Suppressor macrophage treated with lipopolysaccharide for 1 hour (primary cell): ENCODE measurements around the gene ZBTB12.
A peak's percentile ranks its signal among the peaks of the same experiment; 100 is the strongest.
"Not testable (repeated sequence)": the region's sequence is repeated elsewhere in the genome, so short reads cannot be mapped to it uniquely, and the experiment has no call there.

ENCODE experiments used
- DNase-seq, 3 donors: peaks; one replicate each; pipeline ENCODE4 v3.0.0-alpha.2; 2020 to 2022

The ZBTB12 gene

GRCh38 chr6:31920811-31921210 lies 18.9 kb upstream of the ZBTB12 start:
- peak; percentile 84 to 89 (median 86) for DNase-seq

GRCh38 chr6:31919624-31920303 lies 17.9 kb upstream of the ZBTB12 start:
- DNase-seq, result no peak

- peak; percentile 51 to 65 (median 55) for DNase-seq
Measured at GRCh38 chr6:31918069-31918720, 16.3 kb upstream of the ZBTB12 start.

DNA sequence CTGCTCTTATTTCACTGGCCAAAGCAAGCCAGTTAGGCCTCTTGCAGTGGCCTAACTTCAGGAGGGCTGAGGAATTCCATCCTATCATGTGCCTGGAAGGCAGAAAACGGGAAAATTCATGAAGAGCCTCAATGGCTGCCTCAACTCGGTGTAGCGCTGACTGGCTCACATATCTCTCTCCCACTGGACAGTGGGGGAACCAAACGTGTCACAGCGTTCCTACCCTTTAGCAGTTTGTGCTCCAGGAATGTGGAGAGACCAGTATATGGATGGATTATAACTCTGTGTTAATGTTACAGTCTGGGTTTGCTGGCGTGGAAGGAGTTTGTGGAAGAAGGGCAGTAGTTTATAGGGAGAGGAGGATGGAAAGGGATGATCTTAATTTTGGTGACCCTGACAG lies 13.9 kb upstream of the ZBTB12 start:
- DNase-seq, result no peak

DNA sequence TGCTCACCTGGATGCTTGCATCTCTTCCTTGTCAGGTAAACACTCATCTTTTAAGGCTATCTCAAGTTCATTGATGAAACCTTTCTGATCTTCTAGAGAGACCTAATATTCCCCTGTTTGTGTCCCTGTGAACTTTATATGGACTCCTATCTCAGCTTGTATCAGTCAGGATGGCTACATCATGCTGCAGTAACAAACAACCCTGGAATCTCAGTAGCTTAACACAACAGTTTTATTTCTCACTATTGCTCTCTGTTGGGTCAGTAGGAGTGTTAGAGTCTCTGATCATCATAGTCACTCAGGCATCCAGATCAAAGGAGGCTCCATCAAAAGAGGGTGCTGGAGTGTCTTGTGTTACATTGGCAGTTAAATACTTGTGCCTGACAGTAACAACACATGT lies 13.5 kb upstream of the ZBTB12 start:
- no peak for DNase-seq

DNA sequence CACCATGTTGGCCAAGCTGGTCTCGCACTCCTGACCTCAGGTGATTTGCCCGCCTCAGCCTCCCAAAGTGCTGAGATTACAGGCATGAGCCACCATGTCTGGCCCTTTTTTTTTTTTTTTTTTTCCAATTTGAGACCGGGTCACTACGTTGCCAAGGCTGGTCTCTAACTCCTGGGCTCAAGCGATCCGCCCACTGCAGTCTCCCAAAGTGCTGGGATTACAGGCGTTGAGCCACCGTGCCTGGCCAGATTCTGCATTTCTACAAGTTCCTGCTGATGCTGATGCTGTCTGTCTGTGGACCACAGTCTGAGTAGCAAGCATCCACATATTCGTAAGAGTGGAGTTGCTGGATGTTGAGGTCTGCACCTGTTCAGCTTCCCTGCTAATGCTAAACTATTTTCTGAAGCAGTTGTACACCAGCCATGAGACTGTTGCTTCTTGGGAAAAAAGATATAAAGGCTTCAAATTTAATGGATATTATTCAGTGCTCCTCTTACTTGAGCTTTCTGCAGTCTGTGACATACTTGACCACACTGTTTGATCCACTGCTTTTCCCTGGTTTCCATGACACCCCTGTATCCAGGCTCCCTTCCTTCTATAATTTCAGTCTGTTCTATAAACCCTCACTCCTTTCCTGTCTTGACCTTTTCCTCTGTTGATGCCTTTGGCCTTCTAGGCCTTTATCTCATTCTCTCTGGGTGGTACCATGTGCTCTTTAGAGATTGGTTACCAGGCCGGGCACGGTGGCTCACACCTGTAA lies 10.1 kb upstream of the ZBTB12 start:
- DNase-seq, result no peak

GRCh38 chr6:31909298-31909697 lies 7.4 kb upstream of the ZBTB12 start:
- DNase-seq, result not testable (repeated sequence)

- DNase-seq, result peak; percentile 48 to 82 (median 68)
Measured at GRCh38 chr6:31908791-31909190, 6.9 kb upstream of the ZBTB12 start.

- not testable (repeated sequence) for DNase-seq
Measured at GRCh38 chr6:31908255-31908654, 6.4 kb upstream of the ZBTB12 start.

DNA sequence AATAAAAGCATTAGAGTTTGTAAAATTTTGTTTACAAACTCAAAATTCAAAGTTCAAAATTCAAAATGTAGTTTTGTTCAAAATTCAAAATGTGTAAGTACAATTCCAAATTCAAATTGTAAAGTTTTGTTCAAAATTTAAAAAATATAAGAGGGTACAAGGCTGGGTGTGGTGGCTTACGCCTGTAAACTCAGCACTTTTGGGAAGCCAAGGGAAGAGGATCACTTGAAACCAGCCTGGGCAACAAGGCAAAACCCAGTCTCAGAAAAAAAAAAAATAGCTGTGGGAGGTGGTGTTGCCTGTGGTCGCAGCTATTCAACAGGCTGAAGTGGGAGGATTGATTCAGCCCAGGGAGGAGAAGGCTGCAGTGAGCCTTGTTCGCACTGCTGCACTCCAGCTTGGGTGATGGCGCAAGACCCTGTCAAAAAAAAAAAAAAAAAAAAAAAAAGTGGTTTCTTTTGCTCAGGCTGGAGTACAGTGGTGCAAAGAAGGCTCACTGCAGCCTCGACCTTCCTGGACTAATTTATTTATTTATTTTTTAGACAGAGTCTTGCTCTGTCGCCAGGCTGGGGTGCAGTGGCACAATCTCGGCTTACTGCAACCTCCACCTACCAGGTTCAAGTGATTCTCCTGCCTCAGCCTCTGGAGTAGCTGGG lies 5.4 kb upstream of the ZBTB12 start:
- peak; percentile 85 to 92 (median 88) for DNase-seq

DNA sequence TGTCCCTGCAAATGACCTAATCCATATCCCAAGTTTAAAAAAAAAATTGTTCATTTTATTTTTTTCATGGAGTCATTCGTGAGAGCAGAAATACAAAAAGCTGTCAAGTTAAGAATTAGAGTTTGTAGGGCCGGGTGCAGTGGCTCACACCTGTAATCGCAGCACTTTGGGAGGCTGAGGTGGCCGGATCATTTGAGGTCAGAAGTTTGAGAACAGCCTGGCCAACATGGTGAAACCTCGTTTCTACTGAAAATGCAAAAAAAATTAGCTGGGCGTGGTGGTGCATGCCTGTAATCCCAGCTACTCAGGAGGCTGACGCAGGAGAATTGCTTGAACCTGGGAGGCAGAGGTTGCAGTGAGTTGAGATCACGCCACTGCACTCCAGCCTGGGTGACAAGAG lies 4.8 kb upstream of the ZBTB12 start:
- DNase-seq, result not testable (repeated sequence)

DNA sequence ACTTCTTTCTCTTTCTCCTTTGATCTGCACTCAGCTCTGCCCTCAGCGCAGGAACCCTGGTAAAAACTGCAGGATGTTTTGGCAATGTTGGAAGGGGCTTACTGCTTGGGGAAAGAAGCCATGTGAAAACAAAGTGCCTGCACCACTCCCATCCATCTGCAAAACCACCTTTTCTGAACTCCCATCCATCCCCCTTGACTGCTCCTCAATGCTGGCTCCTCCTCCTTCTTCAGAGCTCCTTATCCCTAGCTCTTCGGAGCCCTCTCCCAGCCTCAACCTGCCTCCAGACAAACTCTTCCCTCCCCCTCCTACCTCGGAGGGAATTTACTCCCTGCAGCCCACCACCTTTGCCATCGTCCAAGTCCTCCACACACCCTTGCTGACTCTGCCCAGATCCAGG lies 4.2 kb upstream of the ZBTB12 start:
- no peak for DNase-seq

GRCh38 chr6:31905041-31905440 lies 3.2 kb upstream of the ZBTB12 start:
- DNase-seq, result no peak

DNA sequence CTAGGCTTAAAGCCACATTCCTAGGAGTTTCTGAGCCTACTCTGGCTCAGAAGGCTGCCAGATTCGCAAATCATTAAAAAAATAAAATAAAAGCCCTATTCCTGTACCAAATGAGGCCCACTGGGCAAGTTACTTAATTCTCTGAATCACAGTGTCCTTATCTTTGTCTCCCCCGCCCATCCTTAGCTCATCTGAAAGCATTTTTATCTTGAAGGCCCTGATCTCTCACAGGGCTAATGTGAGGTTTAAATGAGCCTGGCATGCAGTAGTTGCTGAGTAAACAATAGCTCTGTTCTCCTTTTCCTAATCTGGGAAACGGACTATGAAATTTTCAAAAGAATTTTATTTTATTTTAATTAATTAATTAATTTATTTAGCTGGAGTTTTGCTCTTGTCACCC lies 2.1 kb upstream of the ZBTB12 start:
- no peak for DNase-seq

DNA sequence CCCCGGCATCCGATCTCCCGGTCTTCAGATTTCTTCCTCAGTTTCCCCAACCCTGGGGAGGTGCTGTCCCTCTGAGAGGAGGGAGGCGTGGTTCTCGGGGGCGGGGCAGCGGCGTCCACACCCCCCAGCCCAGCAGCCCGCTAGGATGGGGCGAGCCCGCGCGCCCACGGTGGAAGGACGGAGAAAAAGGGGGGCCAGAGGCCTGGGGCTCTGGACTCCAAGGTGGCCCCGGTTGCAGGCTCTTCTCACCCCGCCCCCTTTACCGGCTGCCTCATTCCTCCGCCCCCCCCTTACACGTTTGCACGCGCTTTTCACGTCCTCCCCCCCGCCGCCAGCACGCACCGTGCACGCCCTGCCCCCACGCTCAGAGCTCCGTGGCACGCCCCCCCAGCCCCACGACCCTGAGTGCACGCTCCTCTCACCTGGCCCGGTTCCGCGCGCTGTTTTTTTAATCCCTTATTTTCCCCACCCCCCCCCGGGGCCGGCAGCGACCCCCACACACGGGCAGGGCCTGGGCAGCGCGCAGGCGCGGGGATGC lies 402 bp downstream of the ZBTB12 start:
- peak in 1 of 3 donors; percentile 35 for DNase-seq

DNA sequence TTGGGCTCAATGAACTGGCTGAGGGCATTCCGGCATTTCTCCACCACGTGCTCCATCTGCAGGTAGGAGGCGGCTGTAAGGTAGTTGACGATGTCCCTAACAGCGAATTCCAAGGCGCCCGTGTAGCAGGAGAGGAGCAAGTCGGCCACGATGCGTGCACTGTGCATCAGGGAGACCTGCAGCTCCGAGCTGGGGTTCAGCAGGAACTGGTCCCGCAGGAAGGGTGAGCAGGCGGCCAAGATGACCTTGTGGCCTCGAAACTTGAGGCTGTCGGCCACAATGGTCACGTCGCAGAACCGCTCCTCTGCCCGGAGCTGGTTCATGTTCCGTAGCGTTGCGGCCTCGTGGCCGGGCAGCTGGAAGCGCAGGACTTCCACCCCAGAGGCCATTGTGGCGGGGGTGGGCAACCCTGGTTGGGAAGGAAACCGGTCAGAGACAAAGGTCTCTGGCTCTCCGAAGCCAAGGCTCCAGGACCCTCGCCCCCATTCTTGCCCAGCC lies 920 bp downstream of the ZBTB12 start:
- no peak for DNase-seq

- DNase-seq, result no peak
Measured at GRCh38 chr6:31899882-31900722, 1.8 kb downstream of the ZBTB12 start.

GRCh38 chr6:31899215-31899614 lies 2.7 kb downstream of the ZBTB12 start:
- no peak for DNase-seq

DNA sequence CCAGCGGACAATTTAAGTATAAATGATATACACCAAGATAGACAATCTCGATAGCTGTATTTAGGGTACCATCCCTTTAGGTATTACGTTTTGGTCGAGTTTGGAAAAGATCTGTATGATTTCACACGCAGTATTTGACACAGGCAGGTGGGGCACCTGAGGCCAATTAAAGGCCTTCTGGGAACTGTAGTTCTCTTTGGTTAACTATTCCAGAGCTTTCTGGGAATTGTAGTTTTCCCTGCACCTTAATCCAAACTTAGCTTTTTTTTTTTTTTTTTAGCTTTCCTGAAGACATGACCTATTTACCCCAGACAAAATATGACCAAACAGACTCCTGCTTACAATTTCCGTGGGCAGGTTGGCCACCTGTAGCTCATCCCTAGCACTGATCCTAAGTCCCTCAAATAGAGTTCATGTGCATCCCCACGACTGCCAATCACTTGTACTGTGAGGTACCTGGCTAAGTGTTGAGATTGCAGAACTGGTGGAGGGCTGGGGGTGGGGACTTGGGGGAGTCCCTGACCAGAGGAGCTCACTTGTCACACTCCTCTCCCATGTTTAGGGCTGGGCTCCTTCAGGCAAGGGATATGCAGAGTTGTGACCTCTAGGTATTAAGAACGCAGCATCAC lies 3.4 kb downstream of the ZBTB12 start:
- DNase-seq, result peak in 2 of 3 donors; percentile 21 to 44

- peak; percentile 87 to 96 (median 92) for DNase-seq
Measured at GRCh38 chr6:31897612-31898382, 4.1 kb downstream of the ZBTB12 start, which contains the start of gene EHMT2. TSS of gene EHMT2 (minus strand) at chr6:31897698. CDS start at chr6:31897677, 21 bp downstream.
